ENCODE data around the gene CD82.
A peak's percentile ranks its signal among the peaks of the same experiment; 100 is the strongest.

The CD82 gene

GRCh38 chr11:44627911-44628729 is 62.7 kb downstream of the CD82 start:
- H3K36me3 Mint-ChIP-seq (ENCODE audit: low read depth): no peaks in the 10 kb centered on the region

DNA sequence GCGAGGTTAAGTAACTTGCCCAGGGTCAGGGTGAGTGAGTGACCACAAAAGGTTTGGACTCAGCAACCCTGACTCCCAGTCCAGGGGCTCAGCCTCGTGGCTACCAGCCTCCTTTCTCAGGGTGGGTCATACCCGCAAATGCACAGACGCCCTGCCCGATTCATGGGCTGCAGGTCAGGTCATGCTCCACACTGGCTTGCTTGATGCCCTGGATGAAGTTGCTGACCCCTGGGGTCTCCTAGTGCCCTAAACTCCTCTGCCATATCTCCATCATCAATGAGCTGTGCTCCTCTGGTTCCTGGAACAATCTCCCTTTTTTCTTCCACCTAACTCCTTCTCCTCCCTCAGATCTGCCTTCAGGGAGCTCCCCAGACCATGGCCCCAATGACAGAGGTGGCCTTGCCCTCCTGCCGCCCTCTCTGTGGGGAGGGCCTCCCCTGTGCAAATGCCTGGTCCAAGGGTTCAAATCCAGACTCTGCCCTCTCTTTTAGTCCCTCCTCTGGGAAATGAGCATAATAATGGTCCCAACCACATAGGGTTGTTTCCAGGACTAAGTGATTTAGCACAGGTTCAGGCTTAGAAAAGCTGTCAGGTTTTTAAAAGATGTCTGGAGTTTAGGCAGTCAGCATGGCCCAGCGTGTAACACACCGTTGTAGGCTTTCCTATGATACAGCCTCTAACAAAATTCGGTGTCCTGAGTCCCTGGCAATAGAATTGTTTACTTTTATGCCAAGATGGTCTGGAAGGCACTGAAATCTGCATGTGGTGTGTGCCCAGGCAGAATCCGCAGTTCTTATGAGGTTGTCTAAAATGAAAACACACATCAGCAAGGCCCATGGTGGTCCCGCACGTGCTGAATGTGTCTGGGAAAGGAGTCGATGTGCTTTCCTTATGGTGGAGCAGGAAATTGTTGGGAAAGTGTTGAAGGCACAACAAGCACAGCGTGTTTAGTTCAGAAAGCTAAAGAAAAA is 63.6 kb downstream of the CD82 start:
- no peak overlapping the region for H3K4me3 Mint-ChIP-seq
- no peaks in the 10 kb centered on the region for H3K36me3 Mint-ChIP-seq (ENCODE audit: low read depth)
- H3K27me3 Mint-ChIP-seq (ENCODE audit: low read depth): peaks cover 19% of the 10 kb centered on the region
- TF ChIP-seq, protein P1, sequence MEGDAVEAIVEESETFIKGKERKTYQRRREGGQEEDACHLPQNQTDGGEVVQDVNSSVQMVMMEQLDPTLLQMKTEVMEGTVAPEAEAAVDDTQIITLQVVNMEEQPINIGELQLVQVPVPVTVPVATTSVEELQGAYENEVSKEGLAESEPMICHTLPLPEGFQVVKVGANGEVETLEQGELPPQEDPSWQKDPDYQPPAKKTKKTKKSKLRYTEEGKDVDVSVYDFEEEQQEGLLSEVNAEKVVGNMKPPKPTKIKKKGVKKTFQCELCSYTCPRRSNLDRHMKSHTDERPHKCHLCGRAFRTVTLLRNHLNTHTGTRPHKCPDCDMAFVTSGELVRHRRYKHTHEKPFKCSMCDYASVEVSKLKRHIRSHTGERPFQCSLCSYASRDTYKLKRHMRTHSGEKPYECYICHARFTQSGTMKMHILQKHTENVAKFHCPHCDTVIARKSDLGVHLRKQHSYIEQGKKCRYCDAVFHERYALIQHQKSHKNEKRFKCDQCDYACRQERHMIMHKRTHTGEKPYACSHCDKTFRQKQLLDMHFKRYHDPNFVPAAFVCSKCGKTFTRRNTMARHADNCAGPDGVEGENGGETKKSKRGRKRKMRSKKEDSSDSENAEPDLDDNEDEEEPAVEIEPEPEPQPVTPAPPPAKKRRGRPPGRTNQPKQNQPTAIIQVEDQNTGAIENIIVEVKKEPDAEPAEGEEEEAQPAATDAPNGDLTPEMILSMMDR (IDR thresholded peaks at IDR 0.05; ENCODE audit: unreplicated experiment in 3 of 3): no peak
- peaks cover 72% of the 10 kb centered on the region for H3K4me1 Mint-ChIP-seq
- no peaks in the 10 kb centered on the region for H3K9me3 Mint-ChIP-seq
- peak overlapping the region in 2 of 3 experiments; percentile 18 to 29 for H3K27ac Mint-ChIP-seq

More at GRCh38 chr11:44627911-44628729, 62.7 kb downstream of the CD82 start:
- no peaks in the 10 kb centered on the region for H3K9me3 Mint-ChIP-seq
- no peak overlapping the region for H3K4me3 Mint-ChIP-seq
- peak overlapping the region in 2 of 3 experiments; percentile 18 to 67 for H3K27ac Mint-ChIP-seq
- peaks cover 14% of the 10 kb centered on the region for H3K27me3 Mint-ChIP-seq (ENCODE audit: low read depth)
- TF ChIP-seq, protein P1 (IDR thresholded peaks at IDR 0.05; ENCODE audit: unreplicated experiment in 3 of 3): no peak
- H3K4me1 Mint-ChIP-seq: peaks cover 73% of the 10 kb centered on the region

- Mint-ChIP-seq H3K27ac (peak overlapping the region in 1 of 3 experiments; percentile 18), H3K36me3 (ENCODE audit: low read depth) (no peaks in the 10 kb centered on the region), H3K4me1 (peaks cover 69% of the 10 kb centered on the region), H3K9me3 (no peaks in the 10 kb centered on the region), H3K27me3 (ENCODE audit: low read depth) (peaks cover 23% of the 10 kb centered on the region), H3K4me3 (no peak overlapping the region)
- TF ChIP-seq, protein P1 (IDR thresholded peaks at IDR 0.05; ENCODE audit: unreplicated experiment in 3 of 3): no peak
Measured at GRCh38 chr11:44629732-44630345, 64.4 kb downstream of the CD82 start.

- H3K4me1 Mint-ChIP-seq: peaks cover 74% of the 10 kb centered on the region
- no peak overlapping the region for H3K4me3 Mint-ChIP-seq
- H3K36me3 Mint-ChIP-seq (ENCODE audit: low read depth): no peaks in the 10 kb centered on the region
Measured at GRCh38 chr11:44630511-44631210, 65.2 kb downstream of the CD82 start.

GRCh38 chr11:44631831-44632230 is 66.4 kb downstream of the CD82 start:
- no peak overlapping the region for H3K4me3 Mint-ChIP-seq
- H3K27me3 Mint-ChIP-seq (ENCODE audit: low read depth): peaks cover 20% of the 10 kb centered on the region
- TF ChIP-seq, protein P1 (IDR thresholded peaks at IDR 0.05; ENCODE audit: unreplicated experiment in 3 of 3): no peak
- peaks cover 65% of the 10 kb centered on the region for H3K4me1 Mint-ChIP-seq
- no peaks in the 10 kb centered on the region for H3K36me3 Mint-ChIP-seq (ENCODE audit: low read depth)
- H3K9me3 Mint-ChIP-seq: no peaks in the 10 kb centered on the region
- peak overlapping the region in 1 of 3 experiments; percentile 68 for H3K27ac Mint-ChIP-seq

More at GRCh38 chr11:44630511-44631210, 65.2 kb downstream of the CD82 start:
- Mint-ChIP-seq H3K9me3 (no peaks in the 10 kb centered on the region), H3K27ac (no peak overlapping the region), H3K27me3 (ENCODE audit: low read depth) (peaks cover 23% of the 10 kb centered on the region)
- TF ChIP-seq, protein P1 (IDR thresholded peaks at IDR 0.05; ENCODE audit: unreplicated experiment in 3 of 3): no peak
